NCI-H524 treated with DMSO at 0.1 percent for 48 hours (cell line): ENCODE measurements around the gene FBLIM1.

Experiments
- DNase-seq: peaks from one replicate; lab custom pipeline; 2025; lab: John Stamatoyannopoulos, UW

Gene FBLIM1

GRCh38 chr1:15731735-15732685 lies 26.6 kb upstream of the FBLIM1 start:
- DNase-seq = no peak

GRCh38 chr1:15732686-15733081 lies 25.9 kb upstream of the FBLIM1 start:
- DNase-seq = no peak

- DNase-seq = no peak
Observed at GRCh38 chr1:15733218-15733725, 25.3 kb upstream of the FBLIM1 start.

DNA sequence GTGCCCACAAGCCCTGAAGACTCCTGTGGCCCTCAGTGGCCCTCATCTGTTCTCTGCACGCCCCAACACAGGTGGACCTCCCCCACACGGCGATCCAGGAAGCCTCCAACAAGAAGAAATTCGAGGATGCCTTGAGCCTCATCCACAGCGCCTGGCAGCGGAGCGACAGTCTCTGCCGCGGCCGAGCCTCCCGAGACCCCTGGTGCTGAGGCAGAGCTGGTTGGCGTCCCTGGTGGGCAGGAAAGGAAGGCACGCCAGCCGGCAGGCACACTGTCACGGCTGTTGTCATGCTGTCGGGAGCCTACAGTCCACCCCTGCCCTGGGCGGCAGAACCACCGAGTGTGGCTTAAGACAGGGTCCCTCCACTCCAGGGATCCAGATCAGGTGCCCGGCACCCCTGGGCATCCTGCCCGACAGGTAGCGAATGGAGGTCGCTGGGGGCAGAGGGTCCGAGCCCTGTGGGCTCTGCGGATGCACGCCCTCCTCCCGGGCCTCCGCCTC lies 24.8 kb upstream of the FBLIM1 start:
- DNase-seq = no peak

- DNase-seq = no peak
Observed at GRCh38 chr1:15734296-15734695, 24.3 kb upstream of the FBLIM1 start.

DNA sequence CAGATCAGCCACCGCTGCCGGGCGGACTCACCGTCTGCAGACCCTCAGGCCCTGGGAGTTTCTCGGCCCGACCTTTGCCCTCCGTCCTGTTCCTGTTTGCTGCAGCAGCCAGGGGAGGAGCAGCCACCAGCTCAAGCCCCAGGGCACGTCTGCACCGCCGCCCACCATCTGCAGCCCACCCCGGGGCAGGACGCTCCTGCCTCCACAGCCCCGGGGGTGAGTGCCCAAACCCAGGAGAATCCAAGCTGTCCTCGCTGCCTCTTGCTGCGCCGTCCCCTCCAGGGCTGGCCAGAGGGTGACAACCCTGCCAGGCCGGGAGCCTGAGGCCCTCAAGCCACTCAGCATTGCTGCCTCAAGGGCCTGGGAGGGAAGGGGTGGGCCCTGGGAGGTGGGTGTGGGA lies 23.7 kb upstream of the FBLIM1 start:
- no peak for DNase-seq

DNA sequence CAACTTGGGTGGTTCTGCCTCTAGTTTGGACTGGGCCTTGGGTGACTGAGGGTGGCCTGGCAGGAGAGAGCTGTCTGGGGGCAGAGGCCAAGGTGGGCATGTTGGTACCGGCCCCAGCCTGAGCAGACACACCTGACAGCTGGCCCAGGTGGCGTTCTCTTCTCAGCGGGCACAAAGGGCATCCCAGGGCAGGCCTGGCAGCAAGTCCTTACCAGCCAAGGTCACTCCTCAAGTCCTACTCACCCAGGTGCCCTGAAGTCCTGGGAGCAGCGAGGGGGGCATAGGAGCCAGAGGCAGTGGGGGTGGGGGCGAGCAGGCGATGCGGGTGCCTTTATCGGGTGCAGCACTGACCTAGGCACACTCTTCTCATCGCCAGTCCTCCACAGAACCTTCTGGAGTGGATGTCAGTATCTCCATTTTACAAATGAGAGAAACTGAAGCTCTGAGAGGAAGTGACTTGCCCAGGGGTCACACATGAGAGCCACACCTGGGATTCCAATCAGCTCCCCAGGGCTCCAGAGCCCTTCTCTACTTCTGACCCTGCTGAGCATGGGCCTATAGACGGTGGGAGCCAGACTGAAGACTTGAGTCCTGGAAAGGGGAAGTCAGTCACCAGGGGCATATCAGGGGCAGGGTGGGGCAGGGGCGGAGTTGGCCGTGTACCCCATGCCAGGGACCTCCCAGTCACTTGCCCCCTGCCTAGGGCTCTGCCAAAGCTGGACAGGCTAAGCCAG lies 23.1 kb upstream of the FBLIM1 start:
- no peak for DNase-seq

DNA sequence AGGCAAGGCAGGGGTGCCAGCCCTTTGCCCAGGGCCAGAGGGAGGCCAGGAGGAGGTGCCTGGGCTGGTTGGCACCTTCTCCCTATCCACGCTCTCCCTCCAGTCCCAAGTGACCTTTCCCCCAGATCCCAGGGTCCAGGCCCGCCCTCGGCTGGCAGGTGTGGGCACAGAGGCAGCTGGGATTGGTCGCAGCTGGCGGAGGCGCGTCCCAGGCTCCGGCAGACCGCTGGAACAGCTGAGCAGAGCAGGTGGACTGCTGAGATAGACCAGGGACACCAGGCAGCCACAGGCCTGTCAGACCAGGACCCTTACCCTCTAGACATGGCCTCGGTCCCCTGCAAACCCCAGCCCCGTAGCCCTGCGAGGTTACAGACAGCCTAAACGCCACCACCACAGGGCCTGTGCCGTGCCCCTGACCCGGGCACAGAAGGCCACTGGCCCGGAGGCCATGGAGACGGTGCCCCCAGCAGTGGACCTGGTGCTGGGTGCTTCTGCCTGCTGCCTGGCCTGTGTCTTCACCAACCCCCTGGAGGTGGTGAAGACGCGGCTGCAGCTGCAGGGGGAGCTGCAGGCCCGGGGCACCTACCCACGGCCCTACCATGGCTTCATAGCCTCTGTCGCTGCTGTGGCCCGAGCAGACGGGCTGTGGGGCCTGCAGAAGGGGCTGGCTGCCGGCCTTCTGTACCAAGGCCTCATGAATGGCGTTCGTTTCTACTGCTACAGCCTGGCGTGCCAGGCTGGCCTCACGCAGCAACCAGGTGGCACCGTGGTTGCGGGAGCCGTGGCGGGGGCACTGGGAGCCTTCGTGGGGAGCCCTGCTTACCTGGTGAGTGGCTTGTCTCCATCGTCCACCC lies 22.3 kb upstream of the FBLIM1 start, which contains the start of gene SLC25A34:
TSS of gene SLC25A34 (plus strand) at position 221 of the 854 bp plus-strand sequence. CDS start at position 449, 228 bp downstream.
- no peak for DNase-seq

GRCh38 chr1:15736892-15737261 lies 21.7 kb upstream of the FBLIM1 start:
- DNase-seq = no peak

DNA sequence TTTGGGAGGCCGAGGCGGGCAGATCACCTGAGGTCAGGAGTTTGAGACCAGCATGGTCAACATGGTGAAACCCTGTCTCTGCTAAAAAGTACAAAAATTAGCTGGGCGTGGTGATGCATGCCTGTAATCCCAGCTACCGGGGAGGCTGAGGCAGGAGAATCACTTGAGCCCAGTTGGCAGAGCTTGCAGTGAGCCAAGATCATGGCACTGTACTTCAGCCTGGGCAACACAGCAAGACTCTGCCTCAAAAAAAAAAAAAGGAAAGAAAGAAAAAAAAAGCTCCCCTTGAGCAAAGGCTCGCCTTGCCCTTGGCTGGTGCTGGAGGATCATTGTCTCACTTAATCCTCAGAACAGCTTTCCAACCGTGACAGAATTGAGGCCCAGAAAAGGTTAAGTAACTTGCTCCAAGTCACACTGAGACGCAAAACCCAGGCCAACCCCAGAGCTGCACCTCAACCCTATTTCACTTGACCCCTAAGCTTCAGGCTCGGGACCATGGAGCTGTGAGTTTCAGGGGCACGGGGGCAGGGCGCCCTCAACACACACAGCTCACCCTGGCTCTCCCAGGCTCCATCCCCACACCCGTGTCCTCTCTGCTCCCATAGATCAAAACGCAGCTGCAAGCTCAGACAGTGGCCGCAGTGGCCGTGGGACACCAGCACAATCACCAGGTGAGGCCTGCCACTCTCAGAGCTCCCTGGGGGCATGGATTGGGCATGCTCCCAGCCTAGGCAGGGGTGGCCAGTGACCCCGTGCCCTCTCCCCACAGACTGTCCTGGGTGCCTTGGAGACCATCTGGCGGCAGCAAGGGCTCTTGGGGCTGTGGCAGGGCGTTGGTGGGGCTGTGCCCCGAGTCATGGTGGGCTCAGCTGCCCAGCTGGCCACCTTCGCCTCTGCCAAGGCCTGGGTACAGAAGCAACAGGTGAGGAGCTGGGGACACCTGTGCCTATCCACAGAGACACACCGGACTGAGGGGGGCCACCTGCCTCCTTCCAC lies 21.0 kb upstream of the FBLIM1 start:
- no peak for DNase-seq

DNA sequence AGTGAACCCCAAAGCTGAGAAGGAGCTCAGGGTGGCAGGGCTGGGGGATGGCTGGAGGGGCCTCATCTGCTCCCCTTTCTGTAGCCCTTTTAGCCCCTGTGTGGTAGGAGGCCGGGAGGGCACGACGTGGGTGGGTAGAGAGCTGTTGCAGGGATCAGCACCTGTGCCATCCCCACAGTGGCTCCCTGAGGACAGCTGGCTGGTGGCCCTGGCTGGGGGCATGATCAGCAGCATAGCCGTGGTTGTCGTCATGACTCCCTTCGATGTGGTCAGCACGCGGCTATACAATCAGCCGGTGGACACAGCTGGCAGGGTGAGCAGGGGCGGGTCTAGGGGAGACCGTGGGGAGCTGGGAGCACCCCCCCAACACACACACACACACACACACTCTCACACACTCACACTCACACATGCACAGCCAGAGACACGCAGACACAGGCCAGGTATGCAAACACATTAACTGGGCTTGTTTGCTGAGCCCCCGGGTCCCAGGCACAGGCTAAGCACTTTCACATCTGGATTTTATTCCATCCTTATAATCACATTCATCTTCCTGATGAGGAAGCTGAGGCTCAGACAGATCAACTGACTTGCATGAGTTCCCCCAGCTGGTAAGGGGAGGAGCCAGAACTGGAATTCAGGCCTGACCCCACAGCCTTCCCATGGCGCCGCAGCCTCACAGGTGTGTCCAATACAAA lies 20.0 kb upstream of the FBLIM1 start:
- no peak for DNase-seq

GRCh38 chr1:15739259-15739658 lies 19.3 kb upstream of the FBLIM1 start:
- no peak for DNase-seq

DNA sequence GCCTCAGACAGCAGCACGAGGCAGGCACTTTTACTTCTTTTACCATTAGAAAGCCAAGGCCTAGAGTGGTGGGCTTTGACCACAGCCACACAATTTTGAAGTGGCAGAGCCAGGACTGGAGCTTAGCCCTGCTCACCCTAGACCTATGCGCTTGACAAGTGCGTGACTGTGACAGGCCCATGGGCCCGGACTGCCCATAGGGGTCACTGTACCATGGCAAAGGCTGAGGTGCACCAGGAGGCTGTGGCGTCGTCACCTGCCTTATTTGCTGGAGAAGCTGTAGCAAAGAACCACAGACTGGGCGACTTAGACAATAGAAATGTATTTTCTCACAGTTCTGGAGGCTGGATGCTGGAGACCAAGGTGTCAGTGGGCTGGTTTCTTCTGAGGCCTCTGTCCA lies 18.9 kb upstream of the FBLIM1 start:
- no peak for DNase-seq

DNA sequence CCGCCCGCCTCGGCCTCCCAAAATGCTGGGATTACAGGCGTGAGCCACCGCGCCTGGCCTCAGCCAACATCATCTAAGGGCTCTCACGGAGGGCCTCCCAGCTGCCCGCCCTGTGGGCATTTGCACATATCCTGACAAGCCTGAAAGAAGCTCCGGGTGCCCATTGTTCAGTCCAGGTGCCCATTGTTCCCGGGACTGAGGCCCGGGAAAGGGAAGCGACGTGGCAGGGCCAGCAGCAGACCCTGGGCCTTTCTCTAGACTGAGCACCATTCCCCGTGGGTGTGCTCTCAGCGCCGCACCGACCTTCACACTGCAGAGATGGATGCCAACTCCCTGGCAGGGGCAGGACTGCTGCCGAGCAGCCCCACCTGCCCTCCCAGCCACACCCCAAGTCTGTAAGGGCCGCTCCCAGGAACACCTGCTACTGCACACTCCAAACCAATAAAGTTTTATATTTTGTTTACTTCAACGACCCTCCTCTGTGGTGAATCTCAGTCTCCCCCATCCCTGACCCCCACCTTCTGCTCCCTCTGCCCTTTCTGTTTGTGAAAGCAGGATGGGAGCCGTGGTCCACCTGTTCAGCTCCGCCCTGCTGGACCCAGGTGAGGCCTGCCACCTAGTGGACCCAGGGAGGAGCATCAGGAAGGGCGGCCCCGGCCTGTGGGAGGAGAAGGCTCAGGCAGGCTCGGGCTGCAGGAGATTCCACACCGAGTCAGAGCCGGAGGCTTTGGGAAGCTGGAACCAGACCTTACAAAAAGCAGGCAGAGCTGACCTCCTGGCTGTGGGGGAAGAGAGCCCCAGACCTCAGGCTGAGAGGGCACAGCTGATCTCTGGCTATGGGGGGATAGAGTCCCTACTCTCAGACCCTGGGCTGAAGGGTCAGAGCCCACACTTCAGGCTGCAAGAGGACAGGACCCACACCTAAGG lies 17.4 kb upstream of the FBLIM1 start:
- DNase-seq = no peak

GRCh38 chr1:15742339-15742801 lies 16.2 kb upstream of the FBLIM1 start, which contains the start of gene TMEM82:
Gene TMEM82, plus strand, starts transcription at chr1:15742499. Its CDS starts 61 bp downstream, at chr1:15742560.
- DNase-seq = no peak

DNA sequence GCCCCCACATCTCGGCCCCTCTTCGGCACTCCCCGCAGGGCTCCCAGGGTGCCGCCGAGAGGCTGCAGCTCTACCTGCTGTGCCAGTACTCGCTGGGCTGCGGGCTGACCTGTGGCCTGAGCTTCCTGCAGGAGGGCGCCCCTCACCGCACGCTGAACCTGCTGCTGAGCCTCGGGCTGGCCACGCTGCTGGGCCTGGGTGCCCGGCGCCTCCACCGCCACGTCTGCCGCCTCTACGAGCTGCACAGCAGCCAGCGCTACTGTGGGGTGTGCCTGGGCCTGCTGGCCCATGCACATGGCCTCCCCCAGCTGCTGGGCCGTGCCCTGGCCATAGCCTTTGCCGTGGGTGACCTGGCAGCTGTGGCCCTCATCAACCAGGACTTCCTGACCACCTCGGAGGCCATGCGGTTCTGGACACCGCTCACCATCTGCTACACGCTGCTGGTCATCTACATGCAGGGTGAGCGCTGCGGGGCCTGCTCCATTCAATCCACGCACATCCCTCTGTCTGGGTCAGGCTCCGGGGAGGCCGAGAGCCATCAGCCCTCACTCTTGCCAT lies 14.4 kb upstream of the FBLIM1 start:
- no peak for DNase-seq

DNA sequence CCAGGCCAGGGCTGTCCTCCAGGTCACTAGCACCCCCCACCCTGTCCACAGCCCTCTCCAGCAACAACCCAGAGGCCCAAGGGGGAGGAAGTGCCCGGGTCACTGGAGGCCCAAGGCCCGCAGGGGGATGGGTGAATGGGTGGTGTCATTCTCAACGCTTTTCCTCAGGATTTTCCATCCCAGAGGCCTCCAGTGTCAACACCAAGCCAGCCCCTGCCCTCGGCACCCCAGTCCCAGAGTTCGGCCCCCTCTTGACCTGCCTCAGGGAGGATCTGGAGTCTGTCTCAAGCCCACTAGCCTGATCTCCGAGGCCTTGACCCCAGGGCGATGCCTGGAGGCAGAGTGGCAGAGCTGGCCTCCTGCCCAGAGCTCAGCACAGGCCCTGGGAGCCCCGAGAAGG lies 11.2 kb upstream of the FBLIM1 start:
- DNase-seq = no peak

DNA sequence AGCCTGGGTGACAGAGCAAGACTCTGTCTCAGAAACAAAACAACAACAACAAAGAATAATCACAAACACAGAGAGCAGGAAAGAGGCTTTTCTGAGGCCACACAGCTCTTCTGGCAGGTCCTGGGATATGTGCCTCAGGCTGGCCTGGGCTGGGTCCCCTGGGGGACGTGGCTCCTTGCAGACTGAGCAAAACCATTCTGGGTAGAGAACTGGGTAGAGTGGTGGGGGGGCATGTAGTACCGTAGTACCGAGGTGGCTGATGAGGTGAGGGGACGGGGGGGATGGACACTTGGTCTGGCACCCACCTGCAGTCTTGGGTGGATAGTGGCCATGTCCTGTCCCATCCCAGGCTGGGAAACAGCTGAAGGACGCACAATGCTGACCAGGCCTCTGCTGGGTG lies 10.3 kb upstream of the FBLIM1 start:
- DNase-seq = no peak
